ENCODE results near the gene ZNF91.
"Not testable (repeated sequence)": the region's sequence is repeated elsewhere in the genome, so short reads cannot be mapped to it uniquely, and the experiment has no call there.

ZNF91 gene

GRCh38 chr19:23395722-23396117, 449 bp upstream of the ZNF91 start:
- DNase-seq (ENCODE audit: low spot score), result not testable (repeated sequence)

GRCh38 chr19:23394511-23394910, 760 bp downstream of the ZNF91 start:
- DNase-seq (ENCODE audit: low spot score), result no peak

GRCh38 chr19:23393121-23393520, 2.1 kb downstream of the ZNF91 start:
- DNase-seq (ENCODE audit: low spot score), result no peak

- no peak for DNase-seq (ENCODE audit: low spot score)
Observed at GRCh38 chr19:23391236-23391635, 4.0 kb downstream of the ZNF91 start.

- DNase-seq (ENCODE audit: low spot score), result no peak
Observed at GRCh38 chr19:23385404-23385803, 9.9 kb downstream of the ZNF91 start.

- no peak for DNase-seq (ENCODE audit: low spot score)
Observed at GRCh38 chr19:23384858-23385257, 10.4 kb downstream of the ZNF91 start.

- DNase-seq (ENCODE audit: low spot score), result no peak
Observed at GRCh38 chr19:23384166-23384565, 11.1 kb downstream of the ZNF91 start.

- no peak for DNase-seq (ENCODE audit: low spot score)
Observed at GRCh38 chr19:23382955-23383354, 12.3 kb downstream of the ZNF91 start.

GRCh38 chr19:23381114-23381513, 14.2 kb downstream of the ZNF91 start:
- no peak for DNase-seq (ENCODE audit: low spot score)

- not testable (repeated sequence) for DNase-seq (ENCODE audit: low spot score)
Observed at GRCh38 chr19:23379671-23380070, 15.6 kb downstream of the ZNF91 start.

- no peak for DNase-seq (ENCODE audit: low spot score)
Observed at GRCh38 chr19:23378948-23379347, 16.3 kb downstream of the ZNF91 start.

GRCh38 chr19:23377276-23377675, 18.0 kb downstream of the ZNF91 start:
- DNase-seq (ENCODE audit: low spot score), result no peak

- no peak for DNase-seq (ENCODE audit: low spot score)
Observed at GRCh38 chr19:23366437-23366836, 28.8 kb downstream of the ZNF91 start.

GRCh38 chr19:23366031-23366430, 29.2 kb downstream of the ZNF91 start:
- DNase-seq (ENCODE audit: low spot score), result not testable (repeated sequence)

GRCh38 chr19:23365222-23365621, 30.0 kb downstream of the ZNF91 start:
- no peak for DNase-seq (ENCODE audit: low spot score)

- not testable (repeated sequence) for DNase-seq (ENCODE audit: low spot score)
Observed at GRCh38 chr19:23361843-23362242, 33.4 kb downstream of the ZNF91 start.

GRCh38 chr19:23351806-23352205, 43.5 kb downstream of the ZNF91 start:
- DNase-seq (ENCODE audit: low spot score), result no peak

- no peak for DNase-seq (ENCODE audit: low spot score)
Observed at GRCh38 chr19:23346696-23347095, 48.6 kb downstream of the ZNF91 start.

GRCh38 chr19:23345838-23346237, 49.4 kb downstream of the ZNF91 start:
- DNase-seq (ENCODE audit: low spot score), result no peak

GRCh38 chr19:23343434-23344010, 51.7 kb downstream of the ZNF91 start:
- no peak for DNase-seq (ENCODE audit: low spot score)

- no peak for DNase-seq (ENCODE audit: low spot score)
Observed at GRCh38 chr19:23328211-23328610, 67.1 kb downstream of the ZNF91 start.

- no peak for DNase-seq (ENCODE audit: low spot score)
Observed at GRCh38 chr19:23321953-23322549, 73.2 kb downstream of the ZNF91 start.

- not testable (repeated sequence) for DNase-seq (ENCODE audit: low spot score)
Observed at GRCh38 chr19:23321403-23321802, 73.9 kb downstream of the ZNF91 start.

- DNase-seq (ENCODE audit: low spot score), result not testable (repeated sequence)
Observed at GRCh38 chr19:23319571-23319970, 75.7 kb downstream of the ZNF91 start.
